ENCODE measurements around the gene AGPS.
"Not testable (repeated sequence)": the region's sequence is repeated elsewhere in the genome, so short reads cannot be mapped to it uniquely, and the experiment has no call there.

DNA sequence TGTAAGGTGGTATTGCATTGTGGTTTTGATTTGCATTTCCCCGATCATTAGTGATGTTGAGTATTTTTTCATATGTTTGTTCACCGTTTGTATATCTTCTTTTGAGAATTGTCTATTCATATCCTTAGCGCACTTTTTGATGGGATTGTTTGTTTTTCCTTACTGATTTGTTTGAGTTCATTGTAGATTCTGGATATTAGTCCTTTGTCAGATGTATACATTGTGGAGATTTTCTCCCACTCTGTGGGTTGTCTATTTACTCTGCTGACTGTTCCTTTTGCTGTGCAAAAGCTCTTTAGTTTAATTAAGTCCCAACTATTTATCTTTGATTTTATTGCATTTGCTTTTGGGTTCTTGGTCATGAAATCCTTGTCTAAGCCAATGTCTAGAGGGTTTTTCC is 38.0 kb upstream of the AGPS start:
- TF ChIP-seq, protein P1, sequence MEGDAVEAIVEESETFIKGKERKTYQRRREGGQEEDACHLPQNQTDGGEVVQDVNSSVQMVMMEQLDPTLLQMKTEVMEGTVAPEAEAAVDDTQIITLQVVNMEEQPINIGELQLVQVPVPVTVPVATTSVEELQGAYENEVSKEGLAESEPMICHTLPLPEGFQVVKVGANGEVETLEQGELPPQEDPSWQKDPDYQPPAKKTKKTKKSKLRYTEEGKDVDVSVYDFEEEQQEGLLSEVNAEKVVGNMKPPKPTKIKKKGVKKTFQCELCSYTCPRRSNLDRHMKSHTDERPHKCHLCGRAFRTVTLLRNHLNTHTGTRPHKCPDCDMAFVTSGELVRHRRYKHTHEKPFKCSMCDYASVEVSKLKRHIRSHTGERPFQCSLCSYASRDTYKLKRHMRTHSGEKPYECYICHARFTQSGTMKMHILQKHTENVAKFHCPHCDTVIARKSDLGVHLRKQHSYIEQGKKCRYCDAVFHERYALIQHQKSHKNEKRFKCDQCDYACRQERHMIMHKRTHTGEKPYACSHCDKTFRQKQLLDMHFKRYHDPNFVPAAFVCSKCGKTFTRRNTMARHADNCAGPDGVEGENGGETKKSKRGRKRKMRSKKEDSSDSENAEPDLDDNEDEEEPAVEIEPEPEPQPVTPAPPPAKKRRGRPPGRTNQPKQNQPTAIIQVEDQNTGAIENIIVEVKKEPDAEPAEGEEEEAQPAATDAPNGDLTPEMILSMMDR (IDR thresholded peaks at IDR 0.05; ENCODE audit: insufficient read depth, low read length), result not testable (repeated sequence)
- TF ChIP-seq, protein P2, sequence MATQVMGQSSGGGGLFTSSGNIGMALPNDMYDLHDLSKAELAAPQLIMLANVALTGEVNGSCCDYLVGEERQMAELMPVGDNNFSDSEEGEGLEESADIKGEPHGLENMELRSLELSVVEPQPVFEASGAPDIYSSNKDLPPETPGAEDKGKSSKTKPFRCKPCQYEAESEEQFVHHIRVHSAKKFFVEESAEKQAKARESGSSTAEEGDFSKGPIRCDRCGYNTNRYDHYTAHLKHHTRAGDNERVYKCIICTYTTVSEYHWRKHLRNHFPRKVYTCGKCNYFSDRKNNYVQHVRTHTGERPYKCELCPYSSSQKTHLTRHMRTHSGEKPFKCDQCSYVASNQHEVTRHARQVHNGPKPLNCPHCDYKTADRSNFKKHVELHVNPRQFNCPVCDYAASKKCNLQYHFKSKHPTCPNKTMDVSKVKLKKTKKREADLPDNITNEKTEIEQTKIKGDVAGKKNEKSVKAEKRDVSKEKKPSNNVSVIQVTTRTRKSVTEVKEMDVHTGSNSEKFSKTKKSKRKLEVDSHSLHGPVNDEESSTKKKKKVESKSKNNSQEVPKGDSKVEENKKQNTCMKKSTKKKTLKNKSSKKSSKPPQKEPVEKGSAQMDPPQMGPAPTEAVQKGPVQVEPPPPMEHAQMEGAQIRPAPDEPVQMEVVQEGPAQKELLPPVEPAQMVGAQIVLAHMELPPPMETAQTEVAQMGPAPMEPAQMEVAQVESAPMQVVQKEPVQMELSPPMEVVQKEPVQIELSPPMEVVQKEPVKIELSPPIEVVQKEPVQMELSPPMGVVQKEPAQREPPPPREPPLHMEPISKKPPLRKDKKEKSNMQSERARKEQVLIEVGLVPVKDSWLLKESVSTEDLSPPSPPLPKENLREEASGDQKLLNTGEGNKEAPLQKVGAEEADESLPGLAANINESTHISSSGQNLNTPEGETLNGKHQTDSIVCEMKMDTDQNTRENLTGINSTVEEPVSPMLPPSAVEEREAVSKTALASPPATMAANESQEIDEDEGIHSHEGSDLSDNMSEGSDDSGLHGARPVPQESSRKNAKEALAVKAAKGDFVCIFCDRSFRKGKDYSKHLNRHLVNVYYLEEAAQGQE (IDR thresholded peaks at IDR 0.05; ENCODE audit: insufficient replicate concordance, low read depth), result not testable (repeated sequence)
- not testable (repeated sequence) for TF ChIP-seq POLR2AphosphoS5 (IDR thresholded peaks at IDR 0.05; ENCODE audit: low read depth); GABPA (IDR thresholded peaks at IDR 0.05; ENCODE audit: low read depth); SPI1 (IDR thresholded peaks at IDR 0.05; ENCODE audit: borderline replicate concordance, low read depth)
